ENCODE measurements around the gene IQSEC2. TPM values are rescaled to one million over a fixed set of nuclear protein-coding genes. Genes with fewer than 3 reads are reported as not detected.

Gene IQSEC2
- total RNA-seq, 1 experiment from 2014 or later = 48.2 TPM

DNA sequence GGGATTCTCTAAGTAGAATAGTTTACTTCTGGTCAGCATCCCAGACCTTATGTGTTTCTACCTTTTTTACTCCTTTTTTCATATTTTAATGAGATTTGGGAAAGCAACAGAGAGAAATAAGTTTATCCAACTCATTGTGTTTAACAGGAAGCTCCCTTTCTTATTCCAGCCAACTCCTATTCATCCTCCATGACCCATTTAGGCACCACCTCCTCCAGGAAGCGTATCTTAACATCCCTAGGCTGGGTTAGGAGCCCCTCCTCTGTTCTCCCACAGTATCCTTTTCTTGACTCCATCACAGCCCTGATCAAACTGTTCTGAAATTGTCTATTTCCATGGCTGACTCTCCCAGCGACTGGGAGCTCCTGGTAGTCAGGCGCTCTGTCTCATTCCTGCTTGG lies 18.8 kb upstream of the IQSEC2 start:
- H3K27me3 Mint-ChIP-seq (ENCODE audit: low read depth) = no peaks in the 10 kb centered on the region
- peaks cover 19% of the 10 kb centered on the region for H3K4me1 Mint-ChIP-seq
- no peak overlapping the region for H3K27ac Mint-ChIP-seq
- TF ChIP-seq, protein P1, sequence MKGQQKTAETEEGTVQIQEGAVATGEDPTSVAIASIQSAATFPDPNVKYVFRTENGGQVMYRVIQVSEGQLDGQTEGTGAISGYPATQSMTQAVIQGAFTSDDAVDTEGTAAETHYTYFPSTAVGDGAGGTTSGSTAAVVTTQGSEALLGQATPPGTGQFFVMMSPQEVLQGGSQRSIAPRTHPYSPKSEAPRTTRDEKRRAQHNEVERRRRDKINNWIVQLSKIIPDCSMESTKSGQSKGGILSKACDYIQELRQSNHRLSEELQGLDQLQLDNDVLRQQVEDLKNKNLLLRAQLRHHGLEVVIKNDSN (CRISPR knock-in tag; IDR thresholded peaks at IDR 0.05) = no peak
- TF ChIP-seq TEAD1 (CRISPR knock-in tag; IDR thresholded peaks at IDR 0.05) = no peak
- no peaks in the 10 kb centered on the region for H3K9me3 Mint-ChIP-seq
- peaks cover 3% of the 10 kb centered on the region; the same call in 1 of the 2 replicates for H3K36me3 Mint-ChIP-seq
- ChIA-PET POLR2A (no interaction called here), CTCF (interaction anchor here (0.7 to 3.6 kb wide), 4 partner anchors 13 to 146 kb away, joined by 3 to 20 read pairs (median 6); no protein-coding TSS in a partner anchor)
- no peak; the same call in 1 of the 2 replicates for ATAC-seq
- no peak overlapping the region for H3K4me3 Mint-ChIP-seq
- no peak for DNase-seq (ENCODE audit: low spot score)

DNA sequence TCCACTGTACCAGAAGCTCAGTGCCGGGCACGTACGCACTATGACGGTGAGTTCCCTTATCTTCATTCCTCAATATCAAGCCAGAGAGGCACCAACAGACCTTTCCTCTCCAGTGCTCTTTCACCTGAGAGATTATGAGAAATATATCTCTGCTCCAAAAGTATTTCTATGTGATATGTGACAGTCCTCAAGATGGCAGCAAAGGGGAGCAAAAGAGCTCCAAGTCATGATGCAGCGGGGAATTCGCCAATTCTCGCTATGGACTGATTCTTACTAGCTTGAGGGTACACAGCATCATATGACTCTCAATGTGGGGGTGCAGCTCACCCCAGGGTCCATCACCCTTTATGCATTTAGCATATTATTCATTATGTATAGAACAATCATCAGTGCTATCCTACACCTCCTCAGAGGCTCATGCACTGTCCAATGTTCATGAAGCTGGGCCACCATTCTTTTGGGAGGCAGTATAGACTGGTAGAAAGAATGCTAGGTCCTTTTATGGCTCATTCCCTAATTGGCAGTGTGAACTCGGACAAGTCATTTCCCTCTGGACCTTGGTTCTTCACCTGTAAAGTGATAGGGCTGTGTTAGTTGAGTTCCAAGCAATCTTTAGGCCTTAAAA lies 12.8 kb upstream of the IQSEC2 start:
- no peaks in the 10 kb centered on the region for H3K36me3 Mint-ChIP-seq
- POLR2A ChIA-PET = no interaction called here
- H3K9me3 Mint-ChIP-seq = no peaks in the 10 kb centered on the region
- ATAC-seq = no peak
- DNase-seq (ENCODE audit: low spot score) = no peak
- TF ChIP-seq SMAD4 (CRISPR knock-in tag; IDR thresholded peaks at IDR 0.05) = no peak
- no peak for TF ChIP-seq SMAD3 (CRISPR knock-in tag; IDR thresholded peaks at IDR 0.05; ENCODE audit: borderline replicate concordance)
- no peak overlapping the region for H3K4me3 Mint-ChIP-seq
- CTCF ChIA-PET = interaction anchor here (0.9 to 1.9 kb wide), 12 partner anchors 10 to 152 kb away, joined by 3 to 11 read pairs (median 6); partner anchors contain the start of genes IQSEC2, RIBC1 and SMC1A
- no peak overlapping the region for H3K27ac Mint-ChIP-seq
- H3K27me3 Mint-ChIP-seq (ENCODE audit: low read depth) = no peaks in the 10 kb centered on the region
- peaks cover 15% of the 10 kb centered on the region for H3K4me1 Mint-ChIP-seq

DNA sequence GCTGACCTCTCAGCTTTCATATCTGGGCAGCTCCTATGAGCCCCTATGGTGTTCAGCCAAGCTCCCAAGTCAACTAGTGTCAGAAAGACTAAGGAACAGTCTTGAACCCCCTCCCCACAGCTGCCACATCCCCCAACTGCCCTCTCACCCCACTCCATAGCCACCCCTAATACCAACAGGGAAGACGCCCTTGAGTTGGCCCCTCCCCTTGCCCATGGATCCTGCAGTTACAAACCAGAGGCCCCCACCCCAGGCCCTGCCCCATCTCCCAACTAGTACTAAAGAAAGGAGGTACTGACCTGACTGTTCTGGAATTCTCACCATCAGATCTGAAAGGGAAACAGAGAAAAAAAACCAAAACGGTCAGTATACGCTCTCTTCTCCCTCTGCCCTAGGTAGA lies 10.2 kb upstream of the IQSEC2 start:
- ChIA-PET CTCF (interaction anchor here (1.0 kb wide), 1 partner anchor 26 kb away, joined by 3 read pairs; no protein-coding TSS in a partner anchor), POLR2A (no interaction called here)
- peaks cover 17% of the 10 kb centered on the region for H3K4me1 Mint-ChIP-seq
- DNase-seq (ENCODE audit: low spot score) (no peak), ATAC-seq (no peak)
- H3K4me3 Mint-ChIP-seq = no peak overlapping the region
- H3K27ac Mint-ChIP-seq = no peak overlapping the region
- no peaks in the 10 kb centered on the region for H3K9me3 Mint-ChIP-seq
- no peaks in the 10 kb centered on the region for H3K27me3 Mint-ChIP-seq (ENCODE audit: low read depth)
- TF ChIP-seq ESRRA (CRISPR knock-in tag; IDR thresholded peaks at IDR 0.05; ENCODE audit: borderline replicate concordance) (no peak), ZNF396 (CRISPR knock-in tag; IDR thresholded peaks at IDR 0.05; ENCODE audit: borderline replicate concordance) (no peak), E2F5 (CRISPR knock-in tag; IDR thresholded peaks at IDR 0.05) (no peak), ETV6 (CRISPR knock-in tag; IDR thresholded peaks at IDR 0.05) (no peak), HMGXB4 (CRISPR knock-in tag; IDR thresholded peaks at IDR 0.05) (no peak)
- TF ChIP-seq, protein P2, sequence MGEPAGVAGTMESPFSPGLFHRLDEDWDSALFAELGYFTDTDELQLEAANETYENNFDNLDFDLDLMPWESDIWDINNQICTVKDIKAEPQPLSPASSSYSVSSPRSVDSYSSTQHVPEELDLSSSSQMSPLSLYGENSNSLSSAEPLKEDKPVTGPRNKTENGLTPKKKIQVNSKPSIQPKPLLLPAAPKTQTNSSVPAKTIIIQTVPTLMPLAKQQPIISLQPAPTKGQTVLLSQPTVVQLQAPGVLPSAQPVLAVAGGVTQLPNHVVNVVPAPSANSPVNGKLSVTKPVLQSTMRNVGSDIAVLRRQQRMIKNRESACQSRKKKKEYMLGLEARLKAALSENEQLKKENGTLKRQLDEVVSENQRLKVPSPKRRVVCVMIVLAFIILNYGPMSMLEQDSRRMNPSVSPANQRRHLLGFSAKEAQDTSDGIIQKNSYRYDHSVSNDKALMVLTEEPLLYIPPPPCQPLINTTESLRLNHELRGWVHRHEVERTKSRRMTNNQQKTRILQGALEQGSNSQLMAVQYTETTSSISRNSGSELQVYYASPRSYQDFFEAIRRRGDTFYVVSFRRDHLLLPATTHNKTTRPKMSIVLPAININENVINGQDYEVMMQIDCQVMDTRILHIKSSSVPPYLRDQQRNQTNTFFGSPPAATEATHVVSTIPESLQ (CRISPR knock-in tag; IDR thresholded peaks at IDR 0.05) = no peak
- no peaks in the 10 kb centered on the region for H3K36me3 Mint-ChIP-seq

DNA sequence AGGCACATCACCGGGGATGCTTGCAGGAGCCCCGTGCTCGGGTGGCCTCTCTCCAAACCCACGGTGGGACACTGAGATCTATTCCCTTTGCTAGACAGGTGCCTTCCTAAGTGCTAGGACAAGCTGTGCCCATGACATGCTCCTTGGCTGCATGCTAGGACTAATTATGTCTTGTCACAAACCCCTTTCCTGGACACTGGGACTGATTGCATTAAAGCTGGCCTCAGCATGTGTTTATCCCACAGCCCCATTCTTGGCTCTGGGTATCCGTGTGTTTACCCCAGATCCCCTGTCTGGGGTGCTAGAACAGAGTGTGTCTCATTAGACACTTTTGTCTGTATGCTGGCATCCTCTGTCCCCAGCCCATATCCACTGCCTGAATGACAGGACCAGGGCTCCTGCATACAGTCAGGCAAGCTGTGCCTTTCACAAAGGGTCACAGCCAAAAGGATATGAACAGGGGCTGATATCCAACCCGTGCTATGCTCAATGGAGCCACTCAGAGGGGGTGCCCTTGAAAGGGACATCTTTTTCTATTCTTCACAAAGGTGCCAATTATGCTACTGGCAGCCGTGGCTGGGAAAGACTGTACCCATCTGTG lies 9.2 kb upstream of the IQSEC2 start:
- H3K36me3 Mint-ChIP-seq = no peaks in the 10 kb centered on the region
- H3K27me3 Mint-ChIP-seq (ENCODE audit: low read depth) = no peaks in the 10 kb centered on the region
- CTCF ChIA-PET = interaction anchor here (0.6 to 2.0 kb wide), 3 partner anchors 23 to 164 kb away, joined by 3 to 11 read pairs (median 3); no protein-coding TSS in a partner anchor
- H3K27ac Mint-ChIP-seq = no peak overlapping the region
- ATAC-seq = no peak
- peaks cover 17% of the 10 kb centered on the region for H3K4me1 Mint-ChIP-seq
- H3K9me3 Mint-ChIP-seq = no peaks in the 10 kb centered on the region
- no peak for DNase-seq (ENCODE audit: low spot score)
- POLR2A ChIA-PET = no interaction called here
- no peak overlapping the region for H3K4me3 Mint-ChIP-seq
- no peak for TF ChIP-seq ATF1 (CRISPR knock-in tag; IDR thresholded peaks at IDR 0.05)
- no peak for TF ChIP-seq HMGXB4 (CRISPR knock-in tag; IDR thresholded peaks at IDR 0.05)
- TF ChIP-seq, protein P3, sequence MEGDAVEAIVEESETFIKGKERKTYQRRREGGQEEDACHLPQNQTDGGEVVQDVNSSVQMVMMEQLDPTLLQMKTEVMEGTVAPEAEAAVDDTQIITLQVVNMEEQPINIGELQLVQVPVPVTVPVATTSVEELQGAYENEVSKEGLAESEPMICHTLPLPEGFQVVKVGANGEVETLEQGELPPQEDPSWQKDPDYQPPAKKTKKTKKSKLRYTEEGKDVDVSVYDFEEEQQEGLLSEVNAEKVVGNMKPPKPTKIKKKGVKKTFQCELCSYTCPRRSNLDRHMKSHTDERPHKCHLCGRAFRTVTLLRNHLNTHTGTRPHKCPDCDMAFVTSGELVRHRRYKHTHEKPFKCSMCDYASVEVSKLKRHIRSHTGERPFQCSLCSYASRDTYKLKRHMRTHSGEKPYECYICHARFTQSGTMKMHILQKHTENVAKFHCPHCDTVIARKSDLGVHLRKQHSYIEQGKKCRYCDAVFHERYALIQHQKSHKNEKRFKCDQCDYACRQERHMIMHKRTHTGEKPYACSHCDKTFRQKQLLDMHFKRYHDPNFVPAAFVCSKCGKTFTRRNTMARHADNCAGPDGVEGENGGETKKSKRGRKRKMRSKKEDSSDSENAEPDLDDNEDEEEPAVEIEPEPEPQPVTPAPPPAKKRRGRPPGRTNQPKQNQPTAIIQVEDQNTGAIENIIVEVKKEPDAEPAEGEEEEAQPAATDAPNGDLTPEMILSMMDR (IDR thresholded peaks at IDR 0.05) = no peak
- TF ChIP-seq, protein P2 (CRISPR knock-in tag; IDR thresholded peaks at IDR 0.05) = no peak
- no peak for TF ChIP-seq ZNF396 (CRISPR knock-in tag; IDR thresholded peaks at IDR 0.05; ENCODE audit: borderline replicate concordance)
- TF ChIP-seq, protein P1 (CRISPR knock-in tag; IDR thresholded peaks at IDR 0.05) = no peak
- TF ChIP-seq ZNF138 (CRISPR knock-in tag; conservative IDR thresholded peaks at IDR 0.05) = no peak
